Stimulated activated CD8-positive, alpha-beta memory T cell treated with anti-CD3 and anti-CD28 coated beads, Interleukin-15, amount 100 ng/mL, for 48 hours (primary cell): ENCODE measurements around the gene TAF6.
A peak's percentile ranks its signal among the peaks of the same experiment; 100 is the strongest.

Experiments used
- DNase-seq, 2 donors: peaks; one replicate each; pipeline ENCODE4 v3.0.0-alpha.2; 2020; ENCODE audit warnings: low read depth in 2 of 2

TAF6 gene

GRCh38 chr7:100122067-100122466 lies 2.9 kb upstream of the TAF6 start:
- no peak for DNase-seq

GRCh38 chr7:100120733-100121036 lies 1.5 kb upstream of the TAF6 start:
- DNase-seq: no peak

- DNase-seq: peak; percentile 34 to 49
Measured at GRCh38 chr7:100119970-100120732, 993 bp upstream of the TAF6 start.

GRCh38 chr7:100118388-100119071 lies 628 bp downstream of the TAF6 start:
- DNase-seq: no peak

- DNase-seq: no peak
Measured at GRCh38 chr7:100115026-100115425, 4.1 kb downstream of the TAF6 start.

- no peak for DNase-seq
Measured at GRCh38 chr7:100111914-100112313, 7.2 kb downstream of the TAF6 start.

- no peak for DNase-seq
Measured at GRCh38 chr7:100111156-100111555, 8.0 kb downstream of the TAF6 start.

- no peak for DNase-seq
Measured at GRCh38 chr7:100109521-100110163, 9.5 kb downstream of the TAF6 start.

- DNase-seq: no peak
Measured at GRCh38 chr7:100107890-100108289, 11.3 kb downstream of the TAF6 start.

GRCh38 chr7:100107125-100107737 lies 11.9 kb downstream of the TAF6 start:
- DNase-seq: no peak

- no peak for DNase-seq
Measured at GRCh38 chr7:100106633-100107032, 12.5 kb downstream of the TAF6 start.

- no peak for DNase-seq
Measured at GRCh38 chr7:100105534-100105933, 13.6 kb downstream of the TAF6 start.

GRCh38 chr7:100102950-100103840 lies 16.0 kb downstream of the TAF6 start:
- no peak for DNase-seq

GRCh38 chr7:100101016-100101862 lies 17.9 kb downstream of the TAF6 start, which contains the start of the genes AP4M1 and MCM7:
TSS of gene AP4M1 (plus strand) at chr7:100101643. CDS start at chr7:100101715, 72 bp downstream.
TSS of gene MCM7 (minus strand) at chr7:100101397. CDS start at chr7:100101294, 103 bp downstream.
- peak; percentile 98 to 99 for DNase-seq

- DNase-seq: peak; percentile 83 to 85
Measured at GRCh38 chr7:100100420-100101015, 18.6 kb downstream of the TAF6 start.

GRCh38 chr7:100099452-100099851 lies 19.7 kb downstream of the TAF6 start:
- no peak for DNase-seq

GRCh38 chr7:100098913-100099312 lies 20.2 kb downstream of the TAF6 start:
- DNase-seq: no peak

GRCh38 chr7:100095704-100096103 lies 23.5 kb downstream of the TAF6 start:
- no peak for DNase-seq

- DNase-seq: no peak
Measured at GRCh38 chr7:100095289-100095688, 23.9 kb downstream of the TAF6 start.

- DNase-seq: no peak
Measured at GRCh38 chr7:100093925-100094486, 25.2 kb downstream of the TAF6 start.
